Lower leg skin (tissue), 4 donors: ENCODE measurements around the gene MTHFD1L. TPM values are rescaled to one million over a fixed set of nuclear protein-coding genes. Genes with fewer than 3 reads are reported as not detected.
"Not testable (repeated sequence)": the region's sequence is repeated elsewhere in the genome, so short reads cannot be mapped to it uniquely, and the experiment has no call there.

Experiments
- DNase-seq, 2 donors: peaks; one replicate each; pipeline ENCODE4 v3.0.0-alpha.2; 2019; ENCODE audit warnings: low spot score in 2 of 2
- H3K4me3 ChIP-seq: fragments of 200-600 bp; sonication (generic); 2 replicates; pipeline ENCODE4 v1.5.1; 2017; ENCODE audit warnings: mild to moderate bottlenecking, low read depth; ENCODE audit not compliant: poor library complexity, severe bottlenecking
- POLR2A ChIP-seq, 2 donors: fragments of 450-650 bp; IDR thresholded peaks; one replicate each; pipeline ENCODE4 v1.6.1; 2016 to 2017; ENCODE audit warnings: antibody characterized with exemption in 2 of 2, mild to moderate bottlenecking in 1 of 2, moderate library complexity in 1 of 2
- WGBS, 2 donors: methylation state at CpG; one replicate each; pipeline ENCODE4 v1.1.5; 2018; 5-methylcytosine and 5-hydroxymethylcytosine counted together
- intact Hi-C: fragments of 100-400 bp; cut with DNase I; formaldehyde crosslinking; loops from one replicate; pipeline ENCODE4 v1.15.0; 2023; ENCODE audit warnings: low total_unique reads
- total RNA-seq, 4 donors: library from RNA; depleted of rRNA; stranded (reverse); fragments of >200 nt; gene quantifications; one replicate each; pipeline ENCODE4 v1.1.0, GENCODE V29; 2016
- TF ChIP-seq, protein P1 (sequence below), 3 donors: fragments of 450-650 bp; IDR thresholded peaks; one replicate each; pipeline ENCODE4 v1.5.1; 2016; ENCODE audit warnings: antibody characterized with exemption in 3 of 3, mild to moderate bottlenecking in 3 of 3, moderate library complexity in 2 of 3

Gene MTHFD1L
- total RNA-seq, 4 donors from 2014 or later = 2.1 to 7.1 (median 4.4) TPM

- no peak overlapping the region for H3K4me3 ChIP-seq
- TF ChIP-seq, protein P1, sequence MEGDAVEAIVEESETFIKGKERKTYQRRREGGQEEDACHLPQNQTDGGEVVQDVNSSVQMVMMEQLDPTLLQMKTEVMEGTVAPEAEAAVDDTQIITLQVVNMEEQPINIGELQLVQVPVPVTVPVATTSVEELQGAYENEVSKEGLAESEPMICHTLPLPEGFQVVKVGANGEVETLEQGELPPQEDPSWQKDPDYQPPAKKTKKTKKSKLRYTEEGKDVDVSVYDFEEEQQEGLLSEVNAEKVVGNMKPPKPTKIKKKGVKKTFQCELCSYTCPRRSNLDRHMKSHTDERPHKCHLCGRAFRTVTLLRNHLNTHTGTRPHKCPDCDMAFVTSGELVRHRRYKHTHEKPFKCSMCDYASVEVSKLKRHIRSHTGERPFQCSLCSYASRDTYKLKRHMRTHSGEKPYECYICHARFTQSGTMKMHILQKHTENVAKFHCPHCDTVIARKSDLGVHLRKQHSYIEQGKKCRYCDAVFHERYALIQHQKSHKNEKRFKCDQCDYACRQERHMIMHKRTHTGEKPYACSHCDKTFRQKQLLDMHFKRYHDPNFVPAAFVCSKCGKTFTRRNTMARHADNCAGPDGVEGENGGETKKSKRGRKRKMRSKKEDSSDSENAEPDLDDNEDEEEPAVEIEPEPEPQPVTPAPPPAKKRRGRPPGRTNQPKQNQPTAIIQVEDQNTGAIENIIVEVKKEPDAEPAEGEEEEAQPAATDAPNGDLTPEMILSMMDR (IDR thresholded peaks at IDR 0.05) = no peak
- TF ChIP-seq POLR2A (IDR thresholded peaks at IDR 0.05) = no peak
- DNase-seq = no peak
- intact Hi-C loops = no loop called here
- 90 to 91% methylated on average over 5 of the region's 5 CpGs for WGBS, 2 donors
Measured at GRCh38 chr6:151075930-151076555, 210.5 kb downstream of the MTHFD1L start.

GRCh38 chr6:151078655-151079054 is 213.2 kb downstream of the MTHFD1L start:
- intact Hi-C loops = no loop called here

GRCh38 chr6:151081656-151082055 is 216.2 kb downstream of the MTHFD1L start:
- intact Hi-C loops = no loop called here
- no peak for DNase-seq
- H3K4me3 ChIP-seq = no peak overlapping the region
- TF ChIP-seq POLR2A (IDR thresholded peaks at IDR 0.05) = no peak
- TF ChIP-seq, protein P1 (IDR thresholded peaks at IDR 0.05) = no peak
- WGBS, 2 donors = 66 to 68% methylated on average over 4 of the region's 4 CpGs

More at GRCh38 chr6:151078655-151079054, 213.2 kb downstream of the MTHFD1L start:
- TF ChIP-seq POLR2A (IDR thresholded peaks at IDR 0.05) = no peak
- TF ChIP-seq, protein P1 (IDR thresholded peaks at IDR 0.05) = no peak
- DNase-seq = no peak
- 89 to 92% methylated on average over 6 of the region's 6 CpGs for WGBS, 2 donors
- H3K4me3 ChIP-seq = no peak overlapping the region

- DNase-seq = no peak
- whole genome bisulfite sequencing, 2 donors = 77 to 83% methylated on average over 6 of the region's 6 CpGs
- H3K4me3 ChIP-seq = no peak overlapping the region
- TF ChIP-seq POLR2A (IDR thresholded peaks at IDR 0.05) = no peak
- TF ChIP-seq, protein P1 (IDR thresholded peaks at IDR 0.05) = no peak
- intact Hi-C loops = no loop called here
Measured at GRCh38 chr6:151082079-151082478, 216.6 kb downstream of the MTHFD1L start.

GRCh38 chr6:151084275-151084674 is 218.8 kb downstream of the MTHFD1L start:
- no peak for TF ChIP-seq POLR2A (IDR thresholded peaks at IDR 0.05)
- TF ChIP-seq, protein P1 (IDR thresholded peaks at IDR 0.05) = no peak
- DNase-seq = no peak
- no peak overlapping the region for H3K4me3 ChIP-seq
- intact Hi-C loops = no loop called here
- WGBS, 2 donors = 95 to 97% methylated on average over 10 of the region's 10 CpGs

DNA sequence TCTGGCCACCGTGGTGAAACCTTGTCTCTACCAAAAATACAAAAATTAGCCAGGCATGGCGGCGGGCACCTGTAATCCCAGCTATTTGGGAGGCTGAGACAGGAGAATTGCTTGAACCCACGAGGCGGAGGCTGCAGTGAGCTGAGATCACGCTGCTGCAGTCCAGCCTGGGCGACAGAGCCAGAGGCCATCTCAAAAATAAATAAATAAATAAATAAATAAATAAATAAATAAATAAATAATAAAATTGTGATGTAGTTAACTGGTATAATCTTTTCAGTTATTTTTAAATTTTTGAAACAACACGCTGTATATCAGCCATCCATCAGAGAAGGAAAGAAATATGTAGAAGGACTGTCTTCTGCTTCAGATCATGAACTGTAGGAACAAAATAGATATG is 221.6 kb downstream of the MTHFD1L start:
- H3K4me3 ChIP-seq, DNase-seq, intact Hi-C loops: not testable (repeated sequence)
- 95 to 98% methylated on average over 8 of the region's 8 CpGs for WGBS, 2 donors
